GM12873 (cell line): ENCODE measurements around the gene CSNK1A1L.
A peak's percentile ranks its signal among the peaks of the same experiment; 100 is the strongest.

Source experiments
- CTCF ChIP-seq: IDR thresholded peaks from 2 replicates; pipeline ENCODE4 v1.5.1; 2012; ENCODE audit warnings: low read depth, mild to moderate bottlenecking, moderate library complexity, low read length, control low read depth; ENCODE audit not compliant: insufficient read depth; ENCODE audit errors: missing control alignments

CSNK1A1L gene

DNA sequence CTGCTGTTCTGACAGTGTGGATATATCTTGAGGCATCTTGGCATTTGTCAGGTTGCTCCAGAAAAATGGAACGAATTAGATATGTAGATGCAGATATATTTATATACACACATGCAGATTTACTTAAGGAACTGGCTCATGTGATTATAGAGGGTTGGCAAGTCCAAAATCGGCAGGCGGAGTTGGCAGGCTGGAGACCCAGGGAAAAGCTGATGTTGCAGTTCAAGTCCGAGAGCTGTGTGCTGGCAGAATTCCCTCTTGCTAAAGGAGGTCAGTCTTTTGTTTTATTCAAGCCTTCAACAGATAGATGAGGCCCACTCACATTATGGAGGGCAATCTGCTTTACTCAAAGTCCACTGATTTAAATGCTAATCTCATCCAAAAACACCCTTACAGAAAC, 24.4 kb upstream of the CSNK1A1L start:
- no peak for TF ChIP-seq CTCF

GRCh38 chr13:37127691-37128241, 22.3 kb upstream of the CSNK1A1L start:
- TF ChIP-seq CTCF: no peak

GRCh38 chr13:37123337-37123736, 17.9 kb upstream of the CSNK1A1L start:
- no peak for TF ChIP-seq CTCF

DNA sequence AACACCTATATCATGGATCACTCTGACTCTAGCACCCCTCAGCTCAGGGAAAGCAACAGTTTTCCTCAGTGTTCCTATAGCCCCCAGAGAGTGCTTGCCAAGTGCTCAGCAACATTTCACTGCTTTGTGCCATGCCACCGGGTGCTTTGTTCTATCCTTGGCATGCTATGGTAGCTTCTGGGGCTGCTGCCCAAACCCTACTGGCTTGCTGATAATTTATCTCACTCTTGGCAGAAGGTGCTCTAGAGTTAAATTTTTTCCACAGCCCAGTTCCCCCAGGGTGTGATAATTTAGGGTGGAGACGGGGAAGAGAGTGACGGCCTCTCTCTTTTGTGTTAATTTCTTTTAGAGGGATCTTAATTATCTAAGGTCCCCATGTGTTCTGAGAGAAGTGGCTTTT, 12.6 kb upstream of the CSNK1A1L start:
- no peak for TF ChIP-seq CTCF

GRCh38 chr13:37114250-37114649, 8.8 kb upstream of the CSNK1A1L start:
- TF ChIP-seq CTCF: no peak

- no peak for TF ChIP-seq CTCF
Measured at GRCh38 chr13:37113534-37113933, 8.1 kb upstream of the CSNK1A1L start.

- peak; percentile 47 for TF ChIP-seq CTCF
Measured at GRCh38 chr13:37109051-37109678, 3.7 kb upstream of the CSNK1A1L start.

GRCh38 chr13:37107868-37108267, 2.4 kb upstream of the CSNK1A1L start:
- no peak for TF ChIP-seq CTCF
